VCaP (cell line): ENCODE data around the gene KCNK18.

Source experiments
- H3K27ac ChIP-seq: fragments of 450-650 bp; 2 replicates; pipeline ENCODE4 v1.5.1; 2017
- CTCF ChIP-seq: fragments of 450-650 bp; conservative IDR thresholded peaks from 2 replicates; pipeline ENCODE4 v1.5.1; 2017; ENCODE audit warnings: mild to moderate bottlenecking, moderate library complexity

The KCNK18 gene

GRCh38 chr10:117162093-117163060 is 34.9 kb upstream of the KCNK18 start:
- no peak for TF ChIP-seq CTCF
- no peak overlapping the region for H3K27ac ChIP-seq

GRCh38 chr10:117163061-117163953 is 34.0 kb upstream of the KCNK18 start:
- H3K27ac ChIP-seq = no peak overlapping the region
- no peak for TF ChIP-seq CTCF

- H3K27ac ChIP-seq = no peak overlapping the region
- no peak for TF ChIP-seq CTCF
These were observed 33.2 kb upstream of the KCNK18 start for GRCh38 chr10:117163954-117164548.

- no peak for TF ChIP-seq CTCF
- no peak overlapping the region for H3K27ac ChIP-seq
These were observed 32.4 kb upstream of the KCNK18 start for GRCh38 chr10:117164592-117165537.

- H3K27ac ChIP-seq = no peak overlapping the region
- TF ChIP-seq CTCF = peak; percentile 71
These were observed 31.5 kb upstream of the KCNK18 start for GRCh38 chr10:117165538-117166417.
